H9 (cell line): ENCODE results near the gene ENPP5. TPM values are rescaled to one million over a fixed set of nuclear protein-coding genes. Genes with fewer than 3 reads are reported as not detected.

Experiments used
- DNase-seq: peaks from one replicate; pipeline ENCODE4 v3.0.0-alpha.2; 2017
- H2AFZ ChIP-seq: one replicate; pipeline ENCODE4 v1.6.1; 2013; ENCODE audit warnings: mild to moderate bottlenecking, low read length, control low read depth, moderate library complexity
- H2AK5ac ChIP-seq: 2 replicates; pipeline ENCODE4 v1.6.1; 2013; ENCODE audit warnings: low read length, control low read depth, mixed read lengths; ENCODE audit not compliant: insufficient read length
- H2BK120ac ChIP-seq: one replicate; pipeline ENCODE4 v1.6.1; 2013; ENCODE audit warnings: low read depth, mild to moderate bottlenecking, low read length, control low read depth, inconsistent platforms; ENCODE audit not compliant: poor library complexity, severe bottlenecking
- H2BK12ac ChIP-seq: 2 replicates; pipeline ENCODE4 v1.6.1; 2013; ENCODE audit warnings: low read length, control low read depth, mixed read lengths, low read depth; ENCODE audit not compliant: insufficient read length
- H2BK15ac ChIP-seq: 2 replicates; pipeline ENCODE4 v1.6.1; 2013; ENCODE audit warnings: low read depth, low read length, control low read depth
- H2BK20ac ChIP-seq: one replicate; pipeline ENCODE4 v1.6.1; 2013; ENCODE audit warnings: low read depth, mild to moderate bottlenecking, low read length, control low read depth, inconsistent platforms; ENCODE audit not compliant: poor library complexity, severe bottlenecking
- H2BK5ac ChIP-seq: 2 replicates; pipeline ENCODE4 v1.6.1; 2013; ENCODE audit warnings: low read length, control low read depth, mixed read lengths; ENCODE audit not compliant: insufficient read length
- H3K14ac ChIP-seq: 2 replicates; pipeline ENCODE4 v1.6.1; 2013; ENCODE audit warnings: low read length, control low read depth; ENCODE audit not compliant: insufficient read depth
- H3K18ac ChIP-seq: 2 replicates; pipeline ENCODE4 v1.6.1; 2013; ENCODE audit warnings: low read depth, mild to moderate bottlenecking, mixed read lengths, low read length, control low read depth; ENCODE audit not compliant: insufficient read length
- H3K23ac ChIP-seq: 2 replicates; pipeline ENCODE4 v1.6.1; 2013; ENCODE audit warnings: low read length, control low read depth, mixed read lengths, low read depth; ENCODE audit not compliant: insufficient read length
- H3K23me2 ChIP-seq: 2 replicates; pipeline ENCODE4 v1.6.1; 2013; ENCODE audit warnings: low read depth, mild to moderate bottlenecking, mixed read lengths, low read length, control low read depth; ENCODE audit not compliant: insufficient read length, poor library complexity, severe bottlenecking
- H3K27ac ChIP-seq: 2 replicates; pipeline ENCODE4 v1.5.1; 2013; ENCODE audit warnings: low read length, control low read depth, mixed read lengths, low read depth; ENCODE audit not compliant: insufficient read length
- H3K27me3 ChIP-seq: 2 replicates; pipeline ENCODE4 v1.6.1; 2013; ENCODE audit warnings: low read length, control low read depth, inconsistent platforms; ENCODE audit not compliant: insufficient read depth
- H3K4ac ChIP-seq: 2 replicates; pipeline ENCODE4 v1.6.1; 2013; ENCODE audit warnings: low read depth, mild to moderate bottlenecking, control low read depth, inconsistent platforms, low read length, moderate library complexity
- H3K4me1 ChIP-seq: 2 replicates; pipeline ENCODE4 v1.6.1; 2013; ENCODE audit warnings: low read length, control low read depth, inconsistent platforms; ENCODE audit not compliant: insufficient read depth
- H3K4me2 ChIP-seq: 2 replicates; pipeline ENCODE4 v1.6.1; 2013; ENCODE audit warnings: low read length, control low read depth, mixed read lengths; ENCODE audit not compliant: insufficient read length, insufficient read depth
- H3K56ac ChIP-seq: 2 replicates; pipeline ENCODE4 v1.6.1; 2013; ENCODE audit warnings: low read depth, mild to moderate bottlenecking, mixed read lengths, low read length, control low read depth; ENCODE audit not compliant: insufficient read length
- H3K79me1 ChIP-seq: 2 replicates; pipeline ENCODE4 v1.6.1; 2013; ENCODE audit warnings: low read depth, mild to moderate bottlenecking, moderate library complexity, low read length, control low read depth, inconsistent platforms; ENCODE audit not compliant: insufficient read depth, poor library complexity, severe bottlenecking
- H3K79me2 ChIP-seq: 2 replicates; pipeline ENCODE4 v1.6.1; 2013; ENCODE audit warnings: low read length, control low read depth, inconsistent platforms; ENCODE audit not compliant: insufficient read depth
- H3K9ac ChIP-seq: 2 replicates; pipeline ENCODE4 v1.6.1; 2013; ENCODE audit warnings: low read length, control low read depth, mixed read lengths; ENCODE audit not compliant: insufficient read length; ENCODE audit errors: extremely low read depth
- H3K9me3 ChIP-seq: one replicate; pipeline ENCODE4 v1.6.1; 2013; ENCODE audit warnings: low read depth, low read length, inconsistent platforms; ENCODE audit not compliant: control insufficient read depth
- H3T11ph ChIP-seq: one replicate; pipeline ENCODE4 v1.6.1; 2013; ENCODE audit warnings: mild to moderate bottlenecking, low read length, control low read depth, inconsistent platforms
- H4K20me1 ChIP-seq: one replicate; pipeline ENCODE4 v1.6.1; 2013; ENCODE audit not compliant: control insufficient read depth, insufficient read length, insufficient read depth
- H4K5ac ChIP-seq: 2 replicates; pipeline ENCODE4 v1.6.1; 2013; ENCODE audit warnings: low read depth, mild to moderate bottlenecking, mixed read lengths, low read length, control low read depth; ENCODE audit not compliant: insufficient read length
- H4K8ac ChIP-seq: replicated peaks from 2 replicates; pipeline ENCODE4 v1.6.1; 2013; ENCODE audit warnings: low read length, control low read depth, mixed read lengths, low read depth; ENCODE audit not compliant: insufficient read length
- H4K91ac ChIP-seq: 2 replicates; pipeline ENCODE4 v1.6.1; 2013; ENCODE audit warnings: low read depth, mild to moderate bottlenecking, moderate library complexity, mixed read lengths, low read length, control low read depth; ENCODE audit not compliant: insufficient read length
- H3K27ac Mint-ChIP-seq, 3 experiments: 2 replicates in 2 of 3; 3 replicates in 1 of 3; pipeline ENCODE4 v1.8.0; 2020 to 2021; ENCODE audit warnings: mixed read lengths in 3 of 3, mild to moderate bottlenecking in 1 of 3, moderate library complexity in 1 of 3
- H3K27me3 Mint-ChIP-seq: 2 replicates; pipeline ENCODE4 v1.8.0; 2021; ENCODE audit warnings: low read depth, mild to moderate bottlenecking, moderate library complexity, mixed read lengths
- H3K36me3 Mint-ChIP-seq, 3 experiments: 2 replicates in 2 of 3; 3 replicates in 1 of 3; pipeline ENCODE4 v1.8.0; 2020 to 2021; ENCODE audit warnings: low read depth in 3 of 3, mixed read lengths in 3 of 3; ENCODE audit not compliant: insufficient read depth in 1 of 3
- H3K4me1 Mint-ChIP-seq, 2 experiments: 2 replicates each; pipeline ENCODE4 v1.8.0; 2020; ENCODE audit warnings: mixed read lengths in 2 of 2
- H3K4me3 Mint-ChIP-seq, 2 experiments: 2 replicates in 1 of 2; 3 replicates in 1 of 2; pipeline ENCODE4 v1.8.0; 2020 to 2021; ENCODE audit warnings: mild to moderate bottlenecking in 2 of 2, mixed read lengths in 2 of 2, moderate library complexity in 1 of 2
- H3K9me3 Mint-ChIP-seq, 2 experiments: 2 replicates in 1 of 2; 3 replicates in 1 of 2; pipeline ENCODE4 v1.8.0; 2020; ENCODE audit warnings: mild to moderate bottlenecking in 2 of 2, mixed read lengths in 2 of 2, moderate library complexity in 1 of 2
- WGBS: extraction: QIAGEN DNeasy Blood & Tissue Kit; methylation state at CpG from one replicate; pipeline ENCODE4 v1.1.7; 2013; ENCODE audit warnings: missing lambda C conversion rate, low lambda C conversion rate, mixed read lengths; ENCODE audit not compliant: insufficient read length; ENCODE audit errors: extremely low coverage; 5-methylcytosine and 5-hydroxymethylcytosine counted together
- total RNA-seq: library from RNA; stranded (reverse); gene quantifications from 2 replicates; pipeline ENCODE4 v1.2.1, GENCODE V29; 2021
- TF ChIP-seq, protein P1 (sequence below): fragments of 200-600 bp; sonication (generic); conservative IDR thresholded peaks from 3 replicates; pipeline ENCODE4 v1.8.0; 2021; ENCODE audit warnings: antibody characterized with exemption, mild to moderate bottlenecking

The ENPP5 gene
- total RNA-seq, 1 experiment from 2014 or later, result 4.6 TPM

DNA sequence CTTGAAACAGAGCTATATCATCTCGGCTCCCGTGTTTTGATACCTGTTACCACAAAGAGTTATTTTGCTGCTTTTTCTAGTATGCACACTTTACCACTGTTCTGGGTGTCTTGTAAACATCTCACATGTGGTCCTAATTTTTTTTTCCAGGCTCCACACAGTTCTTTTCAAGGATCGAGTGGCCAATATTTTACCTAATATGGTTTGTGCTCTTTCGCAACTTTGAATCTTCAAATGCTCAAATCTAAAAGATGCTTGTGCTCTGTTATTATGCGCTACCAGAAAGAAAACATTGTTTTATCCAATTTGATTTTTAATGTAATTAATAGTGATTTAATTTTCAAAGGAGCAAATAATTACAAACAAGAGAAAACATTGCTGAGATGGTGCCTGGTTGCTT, 10.7 kb downstream of the ENPP5 start:
- Histone ChIP-seq H3K23me2 (no peaks in the 10 kb centered on the region), H3K9ac (no peak overlapping the region), H4K20me1 (no peaks in the 10 kb centered on the region), H2AFZ (no peak overlapping the region), H3T11ph (no peak overlapping the region), H4K5ac (no peak overlapping the region), H3K18ac (no peak overlapping the region), H2BK12ac (no peak overlapping the region), H3K4me1 (no peaks in the 10 kb centered on the region), H3K14ac (no peak overlapping the region), H3K79me1 (no peaks in the 10 kb centered on the region), H3K27me3 (no peaks in the 10 kb centered on the region), H3K9me3 (no peaks in the 10 kb centered on the region), H2BK5ac (no peak overlapping the region), H3K79me2 (no peaks in the 10 kb centered on the region), H3K27ac (no peak overlapping the region), H2BK20ac (no peak overlapping the region), H4K8ac (no peak overlapping the region), H2BK120ac (no peak overlapping the region), H4K91ac (no peak overlapping the region), H3K56ac (no peak overlapping the region), H2AK5ac (no peak overlapping the region), H3K4me2 (no peak overlapping the region), H2BK15ac (no peak overlapping the region), H3K23ac (no peak overlapping the region), H3K4ac (no peak overlapping the region)
- H3K27me3 Mint-ChIP-seq, result no peaks in the 10 kb centered on the region
- H3K27ac Mint-ChIP-seq, result no peak overlapping the region
- peaks cover 26 to 52% (median 40%) of the 10 kb centered on the region in 3 experiments for H3K36me3 Mint-ChIP-seq
- H3K9me3 Mint-ChIP-seq, result peaks cover 3 to 9% of the 10 kb centered on the region in 2 experiments; a peak in 3 of 5 replicates
- H3K4me3 Mint-ChIP-seq, result no peak overlapping the region
- DNase-seq, result no peak
- TF ChIP-seq, protein P1, sequence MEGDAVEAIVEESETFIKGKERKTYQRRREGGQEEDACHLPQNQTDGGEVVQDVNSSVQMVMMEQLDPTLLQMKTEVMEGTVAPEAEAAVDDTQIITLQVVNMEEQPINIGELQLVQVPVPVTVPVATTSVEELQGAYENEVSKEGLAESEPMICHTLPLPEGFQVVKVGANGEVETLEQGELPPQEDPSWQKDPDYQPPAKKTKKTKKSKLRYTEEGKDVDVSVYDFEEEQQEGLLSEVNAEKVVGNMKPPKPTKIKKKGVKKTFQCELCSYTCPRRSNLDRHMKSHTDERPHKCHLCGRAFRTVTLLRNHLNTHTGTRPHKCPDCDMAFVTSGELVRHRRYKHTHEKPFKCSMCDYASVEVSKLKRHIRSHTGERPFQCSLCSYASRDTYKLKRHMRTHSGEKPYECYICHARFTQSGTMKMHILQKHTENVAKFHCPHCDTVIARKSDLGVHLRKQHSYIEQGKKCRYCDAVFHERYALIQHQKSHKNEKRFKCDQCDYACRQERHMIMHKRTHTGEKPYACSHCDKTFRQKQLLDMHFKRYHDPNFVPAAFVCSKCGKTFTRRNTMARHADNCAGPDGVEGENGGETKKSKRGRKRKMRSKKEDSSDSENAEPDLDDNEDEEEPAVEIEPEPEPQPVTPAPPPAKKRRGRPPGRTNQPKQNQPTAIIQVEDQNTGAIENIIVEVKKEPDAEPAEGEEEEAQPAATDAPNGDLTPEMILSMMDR, result no peak
- H3K4me1 Mint-ChIP-seq, result peaks cover 2 to 7% of the 10 kb centered on the region in 2 experiments; a peak in 3 of 4 replicates
- no CpG with 5 or more reads among the region's 5 CpGs for WGBS
